AG20443 (cell line): Measurements from ENCODE around the gene NELFCD.
"Not testable (repeated sequence)": the region's sequence is repeated elsewhere in the genome, so short reads cannot be mapped to it uniquely, and the experiment has no call there.

Experiments used
- DNase-seq: peaks from one replicate; pipeline ENCODE4 v3.0.0; 2012; ENCODE audit warnings: low spot score, mixed read lengths

The NELFCD gene, protein sequence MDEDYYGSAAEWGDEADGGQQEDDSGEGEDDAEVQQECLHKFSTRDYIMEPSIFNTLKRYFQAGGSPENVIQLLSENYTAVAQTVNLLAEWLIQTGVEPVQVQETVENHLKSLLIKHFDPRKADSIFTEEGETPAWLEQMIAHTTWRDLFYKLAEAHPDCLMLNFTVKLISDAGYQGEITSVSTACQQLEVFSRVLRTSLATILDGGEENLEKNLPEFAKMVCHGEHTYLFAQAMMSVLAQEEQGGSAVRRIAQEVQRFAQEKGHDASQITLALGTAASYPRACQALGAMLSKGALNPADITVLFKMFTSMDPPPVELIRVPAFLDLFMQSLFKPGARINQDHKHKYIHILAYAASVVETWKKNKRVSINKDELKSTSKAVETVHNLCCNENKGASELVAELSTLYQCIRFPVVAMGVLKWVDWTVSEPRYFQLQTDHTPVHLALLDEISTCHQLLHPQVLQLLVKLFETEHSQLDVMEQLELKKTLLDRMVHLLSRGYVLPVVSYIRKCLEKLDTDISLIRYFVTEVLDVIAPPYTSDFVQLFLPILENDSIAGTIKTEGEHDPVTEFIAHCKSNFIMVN

DNA sequence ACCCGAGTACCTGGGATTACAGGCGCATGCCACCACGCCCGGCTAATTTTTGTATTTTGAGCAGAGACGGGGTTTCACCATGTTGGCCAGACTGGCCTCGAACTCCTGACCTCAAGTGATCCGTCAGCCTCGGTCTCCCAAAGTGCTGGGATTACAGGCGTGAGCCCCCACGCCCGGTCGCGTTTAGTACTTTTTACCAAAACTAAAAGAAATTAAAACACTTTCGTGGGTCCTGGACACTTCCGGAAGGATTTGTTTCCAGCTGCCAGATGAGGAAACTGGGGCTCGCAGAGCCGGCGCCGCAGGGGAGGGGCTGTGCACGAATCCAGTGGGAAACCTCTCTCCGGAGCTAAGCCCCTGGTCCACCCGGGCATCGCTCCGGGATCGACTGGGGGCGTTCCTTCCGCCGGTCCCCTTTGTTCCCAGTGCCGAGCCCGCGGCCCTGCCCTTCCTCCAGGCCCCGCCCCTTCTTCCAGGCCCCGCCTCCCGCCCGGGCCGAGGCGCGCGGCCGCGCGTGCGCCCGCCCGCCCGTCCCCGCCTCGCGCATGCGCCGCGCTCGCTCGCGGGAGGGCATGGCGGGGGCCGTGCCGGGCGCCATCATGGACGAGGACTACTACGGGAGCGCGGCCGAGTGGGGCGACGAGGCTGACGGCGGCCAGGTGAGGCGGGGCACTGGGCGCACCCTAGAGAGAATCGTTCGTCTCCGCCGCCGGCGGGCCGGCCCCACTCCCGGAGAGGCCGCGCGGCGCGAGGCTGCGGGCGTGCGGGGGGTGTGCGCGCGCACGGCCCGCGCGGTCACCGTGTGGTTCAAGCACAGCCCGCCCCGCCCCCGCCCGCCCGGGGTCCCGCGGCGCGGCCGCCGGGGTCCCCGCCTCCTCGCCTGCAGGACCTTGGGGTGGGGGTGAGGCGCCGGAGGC is at the start of gene NELFCD:
NELFCD (plus strand) TSS at position 546 of the 917 bp plus-strand sequence; CDS start at position 600, 54 bp downstream.
- peak; percentile 100 for DNase-seq

DNA sequence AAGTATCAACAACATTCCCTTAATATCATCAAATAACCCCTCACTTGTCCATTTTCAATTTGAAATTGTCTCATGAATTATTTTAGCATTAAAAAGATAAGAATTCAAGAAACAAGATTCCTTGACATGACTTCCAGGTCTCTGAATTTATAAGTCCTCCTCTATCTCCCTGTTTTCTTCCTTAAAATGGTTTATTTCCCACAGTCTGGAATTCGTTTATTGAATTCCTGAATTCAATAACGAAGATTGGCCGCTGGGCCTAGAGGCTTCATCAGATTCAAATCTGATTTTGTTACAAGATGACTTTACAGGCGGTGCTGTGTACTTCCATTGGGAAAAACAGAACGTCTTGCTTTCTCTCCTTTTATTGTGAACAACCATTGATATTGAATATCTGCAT is 48.9 kb upstream of the NELFCD start:
- no peak for DNase-seq

DNA sequence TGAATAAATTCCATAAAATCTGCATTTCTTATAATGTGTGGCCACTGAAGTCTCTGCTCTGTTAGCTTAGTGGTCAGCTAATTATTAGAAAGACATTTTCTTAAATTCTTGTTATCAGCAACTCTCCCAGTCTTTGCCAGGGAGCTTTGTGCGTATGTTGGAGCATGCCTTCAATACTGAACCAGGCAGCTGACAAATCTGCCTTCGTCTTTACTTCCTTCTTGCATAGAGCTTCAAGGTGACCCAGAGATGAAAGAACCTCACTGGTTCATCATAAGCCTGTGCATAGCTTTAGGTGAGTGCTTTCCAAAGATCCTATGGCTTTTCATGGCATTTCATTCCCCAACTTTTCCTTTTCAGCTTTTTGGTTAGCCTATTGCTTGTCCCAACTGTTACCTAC is 43.0 kb upstream of the NELFCD start:
- no peak for DNase-seq

DNA sequence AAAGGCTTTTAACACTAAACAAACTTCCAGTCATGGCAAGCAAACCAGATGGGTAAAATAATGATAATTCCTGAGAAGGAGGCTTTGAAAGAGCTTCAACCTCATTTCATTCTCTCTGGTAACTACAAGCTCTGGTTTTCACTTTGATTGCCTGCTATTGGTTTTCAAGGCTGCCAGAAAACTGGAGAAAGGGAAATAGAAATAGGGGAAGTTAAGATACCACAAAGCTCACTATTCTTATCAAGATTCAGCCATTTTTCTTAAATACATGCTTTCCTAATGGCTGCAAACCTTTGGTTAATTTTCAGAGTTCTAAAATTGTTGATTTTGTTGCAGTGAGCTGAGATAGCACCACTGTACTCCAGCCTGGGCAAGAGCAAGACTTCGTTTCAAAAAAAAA is 42.5 kb upstream of the NELFCD start:
- no peak for DNase-seq

DNA sequence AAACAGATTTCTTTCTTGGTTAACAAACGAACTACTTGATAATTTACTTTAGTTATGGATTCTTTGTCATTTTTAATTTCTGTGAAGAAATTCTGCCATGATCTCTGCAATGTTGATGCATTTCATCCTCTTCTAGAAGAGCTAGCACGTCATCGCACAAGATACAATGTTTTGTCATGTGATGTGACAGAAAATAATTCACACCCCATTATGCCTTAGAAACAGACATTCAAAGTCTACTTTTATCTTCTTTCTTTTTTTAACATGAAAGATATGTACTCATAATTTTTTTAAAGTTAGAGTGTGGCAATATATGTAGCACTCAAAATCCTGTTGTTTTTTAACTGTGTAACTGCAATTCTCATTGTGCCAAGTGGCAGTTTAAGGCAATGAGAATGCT is 39.6 kb upstream of the NELFCD start:
- no peak for DNase-seq

DNA sequence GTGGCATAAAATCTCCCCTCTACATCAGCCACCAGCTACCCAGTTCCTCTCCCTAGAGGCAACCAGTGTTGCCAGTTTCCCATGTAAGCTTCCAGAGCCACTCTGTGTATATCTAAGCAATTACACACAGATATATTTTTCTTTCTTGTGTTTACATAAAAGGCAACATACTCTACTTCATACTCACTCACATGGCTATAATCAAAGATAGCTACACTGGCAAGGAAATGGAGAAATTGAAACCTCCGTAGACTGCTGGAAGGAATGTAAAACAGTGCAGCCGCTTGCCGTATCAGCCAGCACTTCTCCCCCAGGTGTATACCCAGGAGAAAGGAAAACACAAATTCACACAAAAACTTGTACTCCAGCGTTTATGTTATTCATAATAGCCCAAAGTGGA is 38.5 kb upstream of the NELFCD start:
- DNase-seq: no peak

DNA sequence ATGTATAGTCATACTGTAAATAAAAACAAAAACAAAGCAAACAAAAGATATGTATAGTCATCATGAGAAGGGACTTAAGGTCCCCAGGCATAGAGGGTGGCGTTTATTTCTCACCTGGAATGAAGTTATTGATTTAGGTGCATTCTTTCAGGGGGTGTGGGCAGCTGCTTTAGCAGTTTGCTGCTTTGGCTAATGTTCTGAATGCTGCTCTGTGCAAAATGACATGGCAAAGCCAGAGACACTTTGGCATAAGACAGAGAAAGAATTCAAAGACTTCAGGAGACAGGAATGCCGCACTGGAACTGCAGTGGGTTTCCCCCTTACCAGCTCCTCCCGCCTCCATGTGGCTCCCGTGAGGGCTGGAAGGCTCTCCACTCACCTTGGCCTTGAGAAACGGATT is 36.4 kb upstream of the NELFCD start:
- DNase-seq: no peak

DNA sequence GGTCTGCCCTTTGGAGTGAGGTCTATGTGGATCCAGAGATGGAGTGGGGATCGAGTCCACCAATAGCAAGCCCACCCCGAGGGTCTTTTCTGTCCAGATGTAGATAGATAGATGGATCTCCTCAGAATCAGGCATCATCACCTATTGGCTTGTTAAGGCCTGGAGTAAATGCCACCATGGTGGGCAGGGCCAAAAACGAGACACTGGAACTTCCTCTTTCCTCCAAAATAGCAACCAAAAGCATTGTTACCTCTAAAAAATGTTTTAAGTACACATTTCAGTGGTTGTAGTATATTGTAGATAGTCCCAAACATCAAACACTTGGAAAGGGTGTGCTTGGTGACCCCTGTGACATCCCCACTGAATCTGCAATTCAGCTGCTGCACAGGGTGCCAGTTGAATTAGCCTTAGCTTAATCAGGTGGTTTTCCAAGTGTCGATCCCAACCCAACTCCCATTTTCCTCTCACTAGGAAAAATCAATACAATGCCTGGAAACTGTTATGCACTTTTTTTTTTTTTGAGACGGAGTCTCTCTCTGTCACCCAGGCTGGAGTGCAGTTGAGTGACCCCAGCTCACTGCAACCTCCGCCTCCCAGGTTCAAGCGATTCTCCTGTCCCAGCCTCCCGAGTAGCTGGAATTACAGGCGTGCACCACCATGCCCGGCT is 35.0 kb upstream of the NELFCD start:
- no peak for DNase-seq

DNA sequence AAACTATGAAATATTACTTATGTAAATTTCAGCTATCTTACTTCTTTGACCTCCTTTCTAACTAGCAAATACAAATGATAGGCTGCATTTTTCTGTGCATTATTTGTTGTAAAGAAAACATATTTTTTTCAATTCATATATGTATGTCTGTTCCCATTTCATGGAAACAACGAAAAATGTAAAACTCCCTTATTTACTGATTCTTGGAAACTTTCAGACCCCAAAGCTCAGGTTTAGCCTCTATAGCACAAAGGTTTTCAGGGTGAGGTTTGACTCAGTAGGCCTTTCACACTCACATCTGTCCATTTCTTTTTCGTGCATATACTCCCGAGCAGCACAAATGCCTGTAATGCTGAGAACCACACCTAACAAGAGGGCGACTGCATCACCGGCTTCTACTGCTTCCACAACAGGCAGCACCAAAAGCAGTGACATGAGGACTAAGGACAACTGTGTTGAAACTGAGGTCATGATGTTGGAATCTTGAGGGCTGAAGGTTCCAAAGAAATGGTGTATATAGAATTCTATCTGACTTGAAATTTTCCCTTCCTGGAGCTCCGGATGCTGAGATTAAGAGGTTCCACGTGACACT is 33.2 kb upstream of the NELFCD start:
- not testable (repeated sequence) for DNase-seq

DNA sequence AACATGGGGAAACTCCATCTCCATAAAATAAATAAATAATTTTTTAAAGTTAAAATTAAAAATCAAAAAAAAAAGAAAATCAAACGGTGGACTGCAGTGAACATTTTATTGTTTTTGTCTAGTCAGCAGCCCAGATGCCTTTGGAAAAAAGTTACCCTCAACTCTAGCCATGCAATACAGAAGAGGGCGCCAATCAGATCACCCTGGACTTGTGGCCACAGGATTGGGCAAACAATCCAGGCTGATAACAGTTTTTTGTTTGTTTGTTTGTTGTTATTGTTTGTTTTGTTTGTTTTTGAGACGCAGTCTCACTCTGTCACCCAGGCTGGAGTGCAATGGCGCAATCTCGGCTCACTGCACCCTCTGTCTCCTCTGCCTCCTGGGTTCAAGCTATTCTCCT is 30.5 kb upstream of the NELFCD start:
- DNase-seq: no peak

DNA sequence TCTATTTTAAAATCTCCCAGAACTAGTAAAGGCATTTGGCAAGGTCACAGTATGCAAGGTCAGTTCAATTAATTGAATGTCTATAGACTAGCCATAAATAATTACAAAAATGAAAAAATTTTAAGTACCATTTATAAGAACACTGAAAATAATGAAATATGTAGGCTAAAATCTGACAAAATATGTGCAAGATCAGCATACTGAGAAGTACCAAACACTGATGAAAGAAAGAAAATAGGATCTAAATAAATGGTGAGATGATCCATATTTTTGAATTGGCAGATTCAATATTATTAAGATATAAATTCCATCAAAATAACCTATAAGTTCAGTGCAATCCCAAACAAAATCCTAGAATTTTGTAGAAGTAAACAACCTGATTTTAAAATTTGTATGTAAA is 28.0 kb upstream of the NELFCD start:
- no peak for DNase-seq

DNA sequence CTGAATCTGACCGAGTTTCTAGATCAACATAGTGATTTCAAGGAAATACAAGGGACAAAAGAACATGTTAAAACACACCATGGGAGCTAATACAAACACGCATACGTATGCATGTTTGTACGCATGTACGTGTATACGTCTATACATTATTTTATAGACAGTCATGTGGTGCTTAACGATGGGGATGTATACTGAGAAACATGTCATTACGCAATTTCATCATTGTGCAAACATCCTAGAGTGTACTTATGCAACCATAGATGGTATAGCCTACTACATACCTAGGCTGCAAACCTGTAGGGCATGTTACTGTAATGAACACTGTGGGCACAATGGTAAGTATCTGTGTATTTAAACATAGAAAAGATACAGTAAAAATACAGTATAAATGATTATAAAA is 25.0 kb upstream of the NELFCD start:
- no peak for DNase-seq

DNA sequence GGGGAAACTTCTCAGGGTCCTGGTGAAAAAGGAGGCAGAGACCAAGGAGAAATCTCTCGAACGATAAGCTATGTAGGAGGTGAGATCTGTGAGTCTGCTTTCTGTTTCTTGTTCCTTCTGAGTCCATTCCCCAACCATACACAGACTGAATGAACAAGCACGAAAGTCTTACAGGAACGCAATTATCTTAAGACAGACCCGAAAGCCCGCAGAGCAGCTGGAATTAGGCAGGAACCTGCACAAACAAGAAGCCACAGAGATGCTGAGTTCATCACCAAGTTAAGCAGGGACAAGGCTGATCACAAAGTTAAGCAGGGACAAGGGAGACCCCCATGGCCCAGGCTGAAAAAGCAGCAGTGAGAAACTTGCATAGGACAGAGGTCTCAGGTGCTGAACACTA is 21.4 kb upstream of the NELFCD start:
- no peak for DNase-seq

DNA sequence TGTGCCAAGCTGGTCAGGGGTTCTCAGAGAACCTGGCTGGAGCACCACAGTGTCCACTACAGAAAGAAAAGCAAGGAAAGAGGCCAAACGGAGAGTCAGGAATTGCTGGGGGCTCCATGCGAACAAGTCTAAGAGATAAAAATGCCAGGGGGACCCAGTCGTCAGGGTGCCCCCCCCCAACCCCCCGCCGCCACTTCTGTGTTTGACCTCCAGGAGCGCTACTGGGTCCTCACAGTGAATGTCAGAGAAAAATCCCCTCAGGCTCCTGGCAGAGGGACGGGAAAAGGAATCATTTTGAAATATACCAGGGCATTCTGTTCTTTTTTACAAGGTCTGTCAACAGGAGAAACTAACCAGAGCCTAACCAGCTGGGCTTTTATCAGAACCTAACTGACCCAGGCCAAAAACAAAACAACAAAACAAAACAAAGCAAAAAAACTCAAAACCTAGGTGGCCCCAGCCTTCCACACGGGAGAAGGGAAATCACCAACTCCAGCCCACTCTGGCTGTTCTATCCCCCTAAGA is 17.9 kb upstream of the NELFCD start:
- no peak for DNase-seq

DNA sequence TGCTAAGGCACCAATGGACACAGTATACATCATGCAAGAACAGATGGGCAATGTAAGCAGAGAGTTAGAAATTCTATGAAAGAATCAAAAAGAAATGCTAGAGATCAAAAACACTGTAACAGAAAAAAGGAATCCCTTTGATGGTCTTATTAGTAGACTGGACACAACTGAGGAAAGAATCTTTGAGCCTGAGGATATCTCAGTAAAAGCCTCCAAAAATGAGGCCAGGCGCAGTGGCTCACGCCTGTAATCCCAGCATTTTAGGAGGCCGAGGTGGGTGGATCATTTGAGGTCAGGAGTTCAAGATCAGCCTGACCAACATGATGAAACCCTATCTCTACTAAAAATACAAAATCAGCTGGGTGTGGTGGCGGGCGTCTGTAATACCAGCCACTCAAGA is 17.1 kb upstream of the NELFCD start:
- not testable (repeated sequence) for DNase-seq

DNA sequence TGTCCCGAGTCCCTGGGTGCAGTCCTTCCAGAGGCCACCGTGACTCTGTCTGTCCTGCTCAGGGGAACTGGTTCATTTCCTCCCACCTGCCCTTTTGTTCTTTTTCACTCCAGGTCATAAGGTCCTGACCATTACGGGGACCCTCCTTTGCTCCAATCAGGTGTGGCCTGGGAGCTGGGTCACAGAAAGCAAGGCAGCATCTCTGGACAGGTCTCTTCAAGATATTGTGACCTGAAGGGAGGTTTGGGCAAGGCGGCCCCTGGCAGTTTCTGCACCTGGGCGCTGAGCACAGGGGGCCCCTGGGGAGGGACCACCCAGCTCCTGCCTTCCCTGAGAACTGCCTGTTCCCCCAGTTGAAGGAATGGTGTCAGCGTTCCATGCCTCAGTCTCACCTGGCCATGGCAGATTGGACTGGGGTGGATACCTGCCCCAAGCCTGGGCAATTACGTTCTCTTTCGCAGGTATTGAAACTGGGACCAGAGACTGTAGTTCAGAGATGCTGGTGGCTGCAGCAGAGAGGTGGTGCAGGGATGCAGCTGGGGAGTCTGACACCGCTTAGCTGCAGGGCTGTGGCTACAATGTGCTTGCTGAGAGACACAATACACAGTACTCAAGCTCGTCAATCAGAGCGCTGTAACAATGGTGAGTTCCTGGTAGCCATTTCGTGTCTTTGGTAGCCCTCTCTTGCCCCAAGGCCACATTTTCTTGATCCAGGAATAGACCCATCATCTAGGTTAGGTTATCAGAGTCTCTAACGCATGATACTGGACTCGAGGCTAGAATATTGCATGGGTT is 15.6 kb upstream of the NELFCD start:
- DNase-seq: no peak

DNA sequence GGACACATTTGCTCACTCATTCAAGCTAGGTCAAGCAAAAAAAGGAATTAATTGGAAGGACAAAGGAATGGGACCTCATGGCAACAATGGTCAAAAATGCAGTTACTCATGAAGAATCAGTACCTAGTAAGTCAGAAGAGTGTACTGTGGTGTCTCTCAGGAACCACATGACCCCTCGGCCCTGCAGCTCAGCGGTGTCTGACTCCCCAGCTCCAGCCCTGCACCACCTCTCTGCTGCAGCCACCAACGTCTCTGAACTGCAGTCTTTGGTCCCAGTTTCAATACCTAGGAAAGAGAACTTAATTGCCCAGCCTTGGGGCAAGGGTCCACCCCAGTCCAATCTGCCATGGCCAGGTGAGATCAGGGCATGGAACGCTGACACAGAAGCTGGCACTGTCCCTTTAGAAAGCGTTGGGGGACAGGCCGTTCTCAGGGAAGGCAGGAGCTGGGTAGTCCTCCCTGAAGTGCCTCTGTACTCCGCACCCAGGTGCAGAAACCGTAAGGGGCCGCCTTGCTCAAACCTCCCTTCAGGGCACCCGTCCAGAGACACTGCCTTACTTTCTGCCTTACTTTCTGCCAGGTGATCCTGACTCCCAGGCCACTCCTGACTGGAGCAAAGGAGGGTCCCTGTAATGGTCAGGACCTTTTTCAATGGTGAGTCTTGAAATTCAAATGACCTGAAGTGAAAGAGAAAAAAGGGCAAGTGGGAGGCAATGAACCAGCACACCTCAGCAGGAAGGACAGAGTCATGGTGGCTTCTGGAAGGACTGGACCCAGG is 13.2 kb upstream of the NELFCD start:
- no peak for DNase-seq

DNA sequence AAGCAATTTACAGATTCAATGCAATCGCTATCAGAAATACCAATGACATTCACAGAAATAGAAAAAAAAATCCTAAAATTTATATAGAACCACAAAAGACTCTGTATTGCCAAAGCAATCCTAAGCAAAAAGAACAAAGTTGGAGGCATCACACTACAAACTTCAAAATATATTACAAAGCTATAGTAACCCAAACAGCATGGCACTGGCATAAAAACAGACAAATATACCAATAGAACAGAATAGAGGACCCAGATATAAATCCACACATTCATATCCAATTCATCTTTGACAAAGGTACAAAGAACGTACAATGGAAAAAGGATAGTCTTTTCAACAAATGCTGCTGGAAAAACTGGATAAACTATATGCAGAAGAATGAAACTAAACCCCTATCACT is 11.6 kb upstream of the NELFCD start:
- DNase-seq: no peak

DNA sequence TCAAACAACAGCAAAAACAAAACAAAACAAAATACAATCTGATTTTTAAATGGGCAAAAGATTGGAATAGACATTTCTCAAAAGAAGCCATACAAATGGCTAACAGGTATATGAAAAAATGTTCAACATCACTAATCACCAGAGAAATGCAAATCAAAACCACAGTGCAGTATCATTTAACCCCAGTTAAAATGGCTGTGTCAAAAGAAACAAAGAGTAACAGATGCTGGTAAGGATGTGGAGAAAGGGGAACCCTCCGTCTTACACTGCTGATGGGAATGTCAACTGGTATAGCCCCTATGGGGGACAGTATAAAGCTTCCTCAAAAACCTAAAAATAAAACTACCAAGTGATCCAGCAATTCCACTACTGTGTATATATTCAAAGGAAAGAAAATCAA is 10.9 kb upstream of the NELFCD start:
- DNase-seq: no peak

DNA sequence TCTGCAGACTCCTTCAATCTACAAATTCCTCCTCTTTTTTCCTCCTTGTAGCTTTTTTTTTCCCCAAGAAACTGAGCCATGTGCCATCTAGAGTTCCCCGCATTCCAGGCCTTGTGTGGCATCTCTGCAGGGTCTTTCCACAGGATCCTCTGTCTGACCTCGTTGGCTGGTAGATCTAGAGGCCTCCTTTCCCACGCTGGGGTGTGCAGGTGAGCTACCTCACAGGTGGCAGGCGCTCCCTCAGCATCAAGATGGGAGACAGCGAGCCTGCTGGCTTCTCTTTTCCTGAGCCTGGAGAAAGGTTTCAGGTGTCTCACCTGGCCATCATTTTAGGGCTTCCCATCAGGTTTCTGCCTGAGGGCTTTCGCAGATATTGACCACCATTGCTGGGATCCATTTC is 9.6 kb upstream of the NELFCD start:
- DNase-seq: no peak
